HG02571 (cell line): ENCODE measurements around the gene IL2RA.
"Not testable (repeated sequence)": the region's sequence is repeated elsewhere in the genome, so short reads cannot be mapped to it uniquely, and the experiment has no call there.

Experiments used
- ATAC-seq: cut with Tn5 transposase; IDR thresholded peaks from one replicate; pipeline ENCODE4 v1.9.1; 2021; ENCODE audit warnings: mild to moderate bottlenecking, moderate library complexity; ENCODE audit not compliant: unreplicated experiment

Gene IL2RA

DNA sequence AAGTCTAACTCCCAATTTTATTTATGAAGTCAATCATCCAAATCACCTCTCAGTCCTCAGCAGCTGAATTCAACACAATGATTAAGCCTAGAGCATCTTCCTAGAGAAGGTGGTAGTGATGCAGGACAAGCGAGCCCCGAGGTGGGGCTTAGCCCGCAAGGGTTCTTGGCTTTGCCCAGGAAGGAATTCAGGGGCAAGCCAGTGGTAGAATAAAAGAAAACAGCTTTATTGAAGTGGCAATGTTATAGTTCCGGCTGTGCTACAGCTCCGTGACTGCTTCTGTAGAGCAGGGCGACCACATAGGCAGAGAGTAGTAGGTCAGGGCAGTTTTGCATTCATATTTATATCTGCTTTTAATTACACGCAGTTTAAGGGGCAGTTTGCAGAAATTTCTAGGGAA, 18.1 kb downstream of the IL2RA start:
- ATAC-seq, result no peak

DNA sequence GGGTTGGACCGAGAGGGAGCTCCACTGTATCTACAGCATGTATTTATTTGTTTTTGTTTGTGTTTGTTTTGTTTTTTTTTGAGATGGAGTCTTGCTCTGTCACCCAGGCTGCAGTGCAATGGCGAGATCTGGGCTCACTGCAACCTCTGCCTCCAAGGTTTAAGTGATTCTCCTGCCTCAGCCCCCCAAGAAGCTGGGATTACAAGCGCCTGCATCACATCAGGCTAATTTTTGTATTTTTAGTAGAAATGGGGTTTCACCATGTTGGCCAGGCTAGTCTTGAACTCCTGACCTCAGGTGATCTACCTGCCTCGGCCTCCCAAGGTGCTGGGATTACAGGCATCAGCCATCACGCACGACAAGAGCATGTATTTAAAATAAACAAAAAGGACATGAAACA, 18.8 kb downstream of the IL2RA start:
- ATAC-seq, result not testable (repeated sequence)

GRCh38 chr10:6040205-6040604, 22.0 kb downstream of the IL2RA start:
- no peak for ATAC-seq

DNA sequence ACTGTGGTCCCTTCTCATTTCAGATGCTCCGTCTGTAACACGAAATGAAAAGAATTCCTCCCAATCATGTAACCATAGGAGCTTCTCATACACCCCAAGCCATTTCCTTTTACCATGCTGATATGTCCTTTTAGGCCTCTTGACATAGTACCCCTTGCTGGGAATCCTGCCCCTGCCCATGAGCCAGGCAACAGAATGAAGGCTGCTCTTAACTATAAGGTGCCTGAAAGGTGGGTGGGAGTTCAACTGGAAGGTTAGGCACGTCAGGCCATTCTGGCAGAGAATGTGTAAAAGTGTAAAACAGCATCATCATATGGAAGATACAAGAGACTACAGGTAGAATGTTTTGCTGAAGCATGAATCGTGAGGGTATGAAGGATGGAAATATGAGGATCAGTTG, 22.5 kb downstream of the IL2RA start:
- no peak for ATAC-seq

- ATAC-seq, result no peak
Observed at GRCh38 chr10:6038071-6038631, 24.0 kb downstream of the IL2RA start.

DNA sequence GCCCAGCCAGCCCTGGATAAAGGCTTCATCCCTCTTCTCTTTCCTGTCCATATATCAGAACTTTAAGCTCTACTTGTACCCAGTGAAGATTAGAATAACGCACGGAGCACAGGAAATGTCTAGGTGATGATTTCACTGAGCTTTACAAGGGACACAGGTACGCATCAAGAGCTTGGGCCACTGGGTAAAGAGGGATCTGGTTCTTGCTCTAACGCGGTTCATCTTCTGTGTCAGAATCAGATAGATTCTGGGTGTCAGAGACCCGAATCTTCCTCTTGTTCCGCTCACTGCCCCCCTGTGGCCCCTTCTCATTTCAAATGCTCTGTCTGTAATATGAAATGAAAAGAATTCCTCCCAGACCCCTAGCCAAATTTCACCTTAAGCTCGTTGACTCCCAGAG, 24.7 kb downstream of the IL2RA start:
- no peak for ATAC-seq

DNA sequence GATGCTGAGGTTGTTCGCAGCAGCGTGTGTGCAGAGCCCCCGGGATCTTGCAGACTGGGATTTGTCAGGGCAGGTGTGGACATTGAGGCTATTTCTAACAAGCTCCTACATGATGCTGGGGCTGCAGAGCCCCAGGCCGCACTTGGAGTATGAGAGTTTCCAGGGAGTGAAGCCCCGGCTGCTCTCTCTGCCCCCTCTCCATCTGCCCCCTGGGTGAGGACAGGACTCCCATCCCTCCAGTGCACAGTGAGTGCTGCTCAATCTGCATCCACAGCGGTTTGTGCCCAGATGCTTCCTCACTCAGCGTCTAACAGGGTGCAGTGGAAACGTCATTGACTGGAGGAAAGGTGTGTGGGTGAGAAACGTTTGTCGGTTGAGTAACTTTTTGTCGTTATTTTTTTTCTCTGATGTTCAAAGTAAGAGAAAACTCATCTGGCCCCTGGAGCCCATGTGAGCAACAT, 25.3 kb downstream of the IL2RA start:
- no peak for ATAC-seq

- ATAC-seq, result no peak
Observed at GRCh38 chr10:6035931-6036575, 26.1 kb downstream of the IL2RA start.

GRCh38 chr10:6035101-6035834, 26.9 kb downstream of the IL2RA start:
- no peak for ATAC-seq

DNA sequence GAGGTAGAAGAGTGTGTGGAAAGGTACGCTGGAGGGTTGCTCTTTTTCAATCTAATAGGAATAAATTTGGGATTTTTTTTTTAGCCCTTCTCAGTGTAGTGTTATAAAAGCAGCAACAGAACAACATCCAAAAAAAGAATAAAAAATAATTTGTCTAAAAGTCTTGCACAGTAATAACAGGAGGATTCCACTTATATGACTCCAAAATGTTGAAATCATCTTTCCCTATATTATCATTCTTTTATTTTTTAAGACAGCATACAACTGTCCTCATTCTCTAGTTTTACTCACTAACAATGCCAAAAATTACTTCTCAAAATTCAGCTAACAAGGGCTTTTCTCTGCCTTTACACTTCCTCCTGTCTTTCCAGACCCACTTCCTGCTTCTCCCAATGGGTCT, 27.8 kb downstream of the IL2RA start:
- no peak for ATAC-seq

- no peak for ATAC-seq
Observed at GRCh38 chr10:6033954-6034353, 28.2 kb downstream of the IL2RA start.

DNA sequence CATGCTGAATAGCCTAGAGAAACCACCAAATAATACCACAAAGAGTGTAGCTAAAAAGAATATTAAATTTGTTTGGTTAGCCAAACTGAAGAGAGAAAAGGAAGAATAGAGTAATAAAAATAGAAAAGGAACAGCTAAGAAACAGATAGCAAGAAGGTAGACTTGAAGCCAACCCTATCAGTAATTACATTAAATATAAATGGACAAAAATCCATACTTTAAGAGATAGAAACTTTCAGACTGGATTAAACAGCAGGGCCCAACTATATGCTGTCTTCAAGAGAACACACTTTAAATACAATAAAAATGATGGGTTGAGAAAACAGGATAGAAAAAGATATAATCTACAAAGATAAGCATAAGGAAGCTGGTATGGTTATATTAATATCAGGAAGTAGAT, 31.2 kb downstream of the IL2RA start:
- ATAC-seq, result no peak

DNA sequence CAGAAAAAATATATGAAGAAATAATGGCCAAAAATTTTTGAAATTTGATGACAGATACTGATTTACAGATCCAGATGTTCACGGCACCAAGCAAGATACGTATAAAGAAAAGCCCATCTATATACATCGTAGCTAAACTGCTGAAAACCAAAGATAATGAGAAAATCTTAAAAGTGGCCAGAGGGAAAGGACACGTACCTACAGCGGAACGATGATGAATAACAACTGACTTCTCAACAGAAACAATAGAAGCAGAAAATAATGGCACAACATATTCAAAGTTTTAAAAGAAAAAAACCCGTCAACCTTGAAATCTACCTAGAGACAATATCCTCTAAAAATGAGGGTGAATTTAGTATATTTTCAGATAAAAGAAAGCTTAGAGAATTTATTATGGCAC, 31.9 kb downstream of the IL2RA start:
- ATAC-seq, result no peak

DNA sequence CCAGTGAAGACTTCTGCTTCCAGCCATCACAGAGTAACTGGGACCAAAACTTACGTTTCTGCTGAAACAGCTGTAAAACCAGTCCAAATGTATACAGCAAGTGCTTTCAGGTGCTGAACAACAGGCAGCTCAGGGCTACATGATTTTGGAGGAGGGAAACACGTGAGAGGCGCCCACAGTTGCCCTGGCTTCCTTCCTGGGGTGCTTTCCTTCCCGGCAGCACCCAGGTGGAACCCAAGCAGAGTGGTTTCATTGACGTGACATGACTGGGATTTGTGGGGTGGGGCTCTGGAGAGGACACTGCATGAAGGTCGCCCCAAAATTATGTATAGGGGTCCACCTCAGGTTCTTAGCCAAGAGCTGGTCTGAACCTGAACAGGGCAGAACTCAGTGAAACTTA, 34.2 kb downstream of the IL2RA start:
- no peak for ATAC-seq

DNA sequence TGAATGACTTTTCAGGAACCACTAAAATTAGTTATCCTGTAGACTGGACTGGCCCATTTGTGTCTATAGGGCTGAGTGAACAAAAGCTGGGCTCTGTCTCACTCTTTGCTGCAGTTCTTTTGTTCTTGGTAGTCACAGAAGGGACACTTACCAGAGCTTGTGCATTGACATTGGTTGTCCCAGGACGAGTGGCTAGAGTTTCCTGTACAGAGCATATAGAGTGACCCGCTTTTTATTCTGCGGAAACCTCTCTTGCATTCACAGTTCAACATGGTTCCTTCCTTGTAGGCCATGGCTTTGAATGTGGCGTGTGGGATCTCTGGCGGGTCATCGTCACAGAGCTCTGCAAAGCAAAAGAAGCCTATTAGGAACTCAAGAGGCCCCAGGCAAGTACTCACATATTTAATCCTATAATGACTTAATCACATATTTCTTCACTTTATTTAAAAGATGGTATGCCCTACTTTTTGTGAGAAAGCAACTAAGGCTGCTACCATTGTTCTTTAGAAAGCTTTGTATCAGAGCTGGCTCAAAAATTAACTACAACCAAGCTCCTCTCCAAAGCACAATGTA, 36.4 kb downstream of the IL2RA start:
- no peak for ATAC-seq

DNA sequence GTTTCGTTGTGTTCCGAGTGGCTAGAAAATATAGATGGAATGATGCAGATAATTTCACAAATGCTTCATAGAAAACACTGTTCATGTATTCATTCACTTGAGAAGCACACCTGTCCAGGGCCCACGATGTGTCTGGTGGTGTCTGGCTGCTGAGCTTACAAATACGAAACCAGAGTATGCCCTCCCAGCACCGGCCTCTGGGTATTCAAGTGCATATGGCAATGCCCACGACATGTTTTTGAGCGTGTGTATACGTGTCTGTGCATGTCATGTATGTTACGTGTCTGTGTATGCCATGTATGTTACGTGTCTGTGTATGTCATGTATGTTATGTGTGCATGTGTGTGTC, 37.9 kb downstream of the IL2RA start:
- no peak for ATAC-seq

- no peak for ATAC-seq
Observed at GRCh38 chr10:6023661-6024333, 38.4 kb downstream of the IL2RA start.

GRCh38 chr10:6022660-6023059, 39.5 kb downstream of the IL2RA start:
- no peak for ATAC-seq

- ATAC-seq, result no peak
Observed at GRCh38 chr10:6020826-6021225, 41.3 kb downstream of the IL2RA start.

DNA sequence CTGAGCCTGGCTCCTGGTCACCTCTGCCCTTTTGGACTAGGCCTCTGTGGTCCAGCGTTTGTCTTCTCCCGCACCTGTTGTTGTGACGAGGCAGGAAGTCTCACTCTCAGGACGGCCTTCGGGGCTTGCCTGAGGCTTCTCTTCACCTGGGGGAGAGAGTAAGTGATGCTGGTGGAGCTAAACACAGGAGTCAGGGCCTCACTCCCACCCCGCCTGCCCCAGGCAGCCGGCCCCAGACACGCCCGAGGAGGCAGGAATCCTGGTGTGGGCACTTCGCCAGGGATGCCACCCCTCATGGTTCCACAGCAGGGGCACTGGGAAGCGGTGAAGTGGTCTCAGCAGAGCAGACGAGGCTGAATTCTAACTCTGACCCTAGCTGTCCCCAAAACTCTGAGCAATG, 42.4 kb downstream of the IL2RA start:
- ATAC-seq, result no peak

DNA sequence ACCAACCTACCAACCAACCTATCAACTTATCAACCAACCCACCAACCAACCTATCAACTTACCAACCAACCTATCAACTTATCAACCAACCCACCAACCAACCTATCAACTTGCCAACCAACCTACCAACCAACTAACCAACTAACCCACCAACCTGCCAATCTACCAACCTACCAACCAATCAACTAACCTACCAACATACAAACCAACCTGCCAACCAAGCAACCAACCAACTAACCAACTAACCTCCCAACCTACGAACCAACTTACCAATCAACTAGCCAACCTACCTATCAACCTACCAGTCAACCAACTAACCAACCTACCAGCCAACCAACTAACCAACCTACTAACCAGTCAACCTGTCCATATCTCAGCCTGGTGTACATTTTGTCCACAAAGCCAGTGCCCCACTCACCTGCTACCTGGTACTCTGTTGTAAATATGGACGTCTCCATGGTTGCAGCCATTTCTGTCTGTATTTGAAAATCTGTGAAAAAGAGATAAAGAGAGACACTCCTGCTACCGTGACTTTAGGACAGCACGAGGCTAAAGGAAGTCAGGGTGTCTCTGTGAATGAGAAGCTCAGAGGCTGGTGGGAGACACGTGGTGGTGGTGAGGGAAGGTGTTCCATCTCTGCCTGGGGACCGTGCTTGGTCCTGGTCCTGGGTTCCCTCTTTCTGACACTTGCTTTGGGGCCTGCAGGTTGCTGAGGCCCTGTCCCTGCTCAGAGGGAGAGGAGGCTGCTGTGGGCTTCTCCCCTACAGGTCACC, 43.0 kb downstream of the IL2RA start:
- no peak for ATAC-seq
